Measurements from ENCODE around the gene ALKBH2.

DNA sequence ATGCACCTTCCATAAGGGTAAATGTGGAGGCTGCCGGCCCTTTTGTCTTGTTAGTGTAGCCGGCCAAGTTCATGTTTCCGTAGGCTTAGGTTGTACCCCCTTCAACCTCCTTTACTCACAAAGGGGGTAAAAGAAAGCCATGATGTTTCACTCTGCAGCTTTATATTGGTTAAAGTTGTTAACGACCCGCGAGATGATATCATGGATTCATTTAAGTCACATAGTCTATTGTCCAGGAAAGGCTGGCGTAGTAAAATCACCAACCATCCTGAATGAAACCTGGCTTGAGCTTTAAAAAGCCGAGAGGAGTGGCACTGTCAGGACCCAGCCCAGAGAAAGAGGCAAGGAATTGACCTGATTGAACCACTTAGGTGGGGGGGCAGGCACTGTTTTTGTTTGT lies 5.4 kb upstream of the ALKBH2 start:
- TF ChIP-seq, protein P1, sequence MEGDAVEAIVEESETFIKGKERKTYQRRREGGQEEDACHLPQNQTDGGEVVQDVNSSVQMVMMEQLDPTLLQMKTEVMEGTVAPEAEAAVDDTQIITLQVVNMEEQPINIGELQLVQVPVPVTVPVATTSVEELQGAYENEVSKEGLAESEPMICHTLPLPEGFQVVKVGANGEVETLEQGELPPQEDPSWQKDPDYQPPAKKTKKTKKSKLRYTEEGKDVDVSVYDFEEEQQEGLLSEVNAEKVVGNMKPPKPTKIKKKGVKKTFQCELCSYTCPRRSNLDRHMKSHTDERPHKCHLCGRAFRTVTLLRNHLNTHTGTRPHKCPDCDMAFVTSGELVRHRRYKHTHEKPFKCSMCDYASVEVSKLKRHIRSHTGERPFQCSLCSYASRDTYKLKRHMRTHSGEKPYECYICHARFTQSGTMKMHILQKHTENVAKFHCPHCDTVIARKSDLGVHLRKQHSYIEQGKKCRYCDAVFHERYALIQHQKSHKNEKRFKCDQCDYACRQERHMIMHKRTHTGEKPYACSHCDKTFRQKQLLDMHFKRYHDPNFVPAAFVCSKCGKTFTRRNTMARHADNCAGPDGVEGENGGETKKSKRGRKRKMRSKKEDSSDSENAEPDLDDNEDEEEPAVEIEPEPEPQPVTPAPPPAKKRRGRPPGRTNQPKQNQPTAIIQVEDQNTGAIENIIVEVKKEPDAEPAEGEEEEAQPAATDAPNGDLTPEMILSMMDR (IDR thresholded peaks at IDR 0.05; ENCODE audit: low read depth, low read length, poor library complexity, severe bottlenecking), result no peak
- no peak for TF ChIP-seq EZH2phosphoT487 (IDR thresholded peaks at IDR 0.05; ENCODE audit: borderline replicate concordance, low read length)
